Caco-2 (cell line): ENCODE measurements around the gene C1orf167. TPM values are rescaled to one million over a fixed set of nuclear protein-coding genes. Genes with fewer than 3 reads are reported as not detected.

ENCODE experiments used
- BruUV-seq: library from RNA; stranded (reverse); fragments of 400-500 nt; replicated peaks from 2 replicates; lab custom pipeline; 2021; lab: Mats Ljungman, UMichigan
- CTCF ChIA-PET: fragments of 300-600 bp; sonication (Branson Sonifier 250); formaldehyde crosslinking; loops from one replicate; lab custom pipeline; 2022; ENCODE audit warnings: antibody characterized with exemption; lab: Charles Lee
- POLR2A ChIA-PET: fragments of 300-600 bp; sonication (Branson Sonifier 250); formaldehyde crosslinking; loops from one replicate; lab custom pipeline; 2022; ENCODE audit warnings: antibody characterized with exemption; lab: Charles Lee
- DNase-seq, 2 experiments: peaks; one replicate each; pipeline versions ENCODE4 v3.0.0 to v3.0.0-alpha.2; 2020 to 2022
- H3K27me3 ChIP-seq: replicated peaks from 2 replicates; pipeline ENCODE4 v1.6.0; 2011; ENCODE audit warnings: low read length; ENCODE audit not compliant: control insufficient read depth, insufficient read depth
- H3K36me3 ChIP-seq: 2 replicates; pipeline ENCODE4 v1.5.1; 2011; ENCODE audit warnings: low read length; ENCODE audit not compliant: control insufficient read depth, insufficient read depth
- H3K4me1 ChIP-seq: fragments of 250-450 bp; sonication (Bioruptor Pico); 2 replicates; pipeline ENCODE4 v1.5.1; 2020; ENCODE audit warnings: mild to moderate bottlenecking
- H3K4me3 ChIP-seq: 2 replicates; pipeline ENCODE4 v1.5.1; 2011; ENCODE audit warnings: low read depth, mild to moderate bottlenecking, control low read depth, low read length
- H3K9me3 ChIP-seq: fragments of 250-450 bp; sonication (Bioruptor Pico); 2 replicates; pipeline ENCODE4 v1.5.1; 2020; ENCODE audit warnings: mild to moderate bottlenecking, moderate library complexity
- H3K27ac Mint-ChIP-seq: one replicate; pipeline ENCODE4 v1.8.0; 2022; ENCODE audit warnings: mixed read lengths; ENCODE audit not compliant: unreplicated experiment
- H3K27me3 Mint-ChIP-seq: one replicate; pipeline ENCODE4 v1.8.0; 2022; ENCODE audit warnings: mixed read lengths; ENCODE audit not compliant: insufficient read depth, unreplicated experiment
- H3K36me3 Mint-ChIP-seq: one replicate; pipeline ENCODE4 v1.8.0; 2022; ENCODE audit warnings: mild to moderate bottlenecking, mixed read lengths; ENCODE audit not compliant: insufficient read depth, unreplicated experiment
- H3K4me1 Mint-ChIP-seq: one replicate; pipeline ENCODE4 v1.8.0; 2022; ENCODE audit warnings: low read depth, mixed read lengths; ENCODE audit not compliant: unreplicated experiment
- H3K4me3 Mint-ChIP-seq: one replicate; pipeline ENCODE4 v1.8.0; 2022; ENCODE audit warnings: mild to moderate bottlenecking, moderate library complexity, mixed read lengths; ENCODE audit not compliant: unreplicated experiment
- H3K9me3 Mint-ChIP-seq: one replicate; pipeline ENCODE4 v1.8.0; 2022; ENCODE audit warnings: mixed read lengths; ENCODE audit not compliant: unreplicated experiment
- intact Hi-C: fragments of 100-400 bp; cut with micrococcal nuclease; formaldehyde crosslinking; loops from one replicate; pipeline ENCODE4 v1.10.0; 2022; ENCODE audit not compliant: unreplicated experiment
- total RNA-seq: library from RNA; stranded (reverse); gene quantifications from 2 replicates; pipeline ENCODE4 v1.2.3, GENCODE V29; 2022
- TF ChIP-seq, protein P1 (sequence below), 2 experiments: fragments of 200-600 bp in 1 of 2; IDR thresholded peaks; 1 replicate in 1 of 2; 2 replicates in 1 of 2; pipeline versions ENCODE4 v1.5.1 to v1.8.0; 2011 to 2022; ENCODE audit warnings: antibody characterized with exemption in 1 of 2, control low read depth in 1 of 2, inconsistent platforms in 1 of 2, low read depth in 1 of 2, low read length in 1 of 2, mild to moderate bottlenecking in 1 of 2, moderate library complexity in 1 of 2; ENCODE audit not compliant: insufficient read depth in 1 of 2, severe bottlenecking in 1 of 2, unreplicated experiment in 1 of 2

Gene C1orf167
- total RNA-seq, 1 experiment from 2014 or later: 0.64 TPM

DNA sequence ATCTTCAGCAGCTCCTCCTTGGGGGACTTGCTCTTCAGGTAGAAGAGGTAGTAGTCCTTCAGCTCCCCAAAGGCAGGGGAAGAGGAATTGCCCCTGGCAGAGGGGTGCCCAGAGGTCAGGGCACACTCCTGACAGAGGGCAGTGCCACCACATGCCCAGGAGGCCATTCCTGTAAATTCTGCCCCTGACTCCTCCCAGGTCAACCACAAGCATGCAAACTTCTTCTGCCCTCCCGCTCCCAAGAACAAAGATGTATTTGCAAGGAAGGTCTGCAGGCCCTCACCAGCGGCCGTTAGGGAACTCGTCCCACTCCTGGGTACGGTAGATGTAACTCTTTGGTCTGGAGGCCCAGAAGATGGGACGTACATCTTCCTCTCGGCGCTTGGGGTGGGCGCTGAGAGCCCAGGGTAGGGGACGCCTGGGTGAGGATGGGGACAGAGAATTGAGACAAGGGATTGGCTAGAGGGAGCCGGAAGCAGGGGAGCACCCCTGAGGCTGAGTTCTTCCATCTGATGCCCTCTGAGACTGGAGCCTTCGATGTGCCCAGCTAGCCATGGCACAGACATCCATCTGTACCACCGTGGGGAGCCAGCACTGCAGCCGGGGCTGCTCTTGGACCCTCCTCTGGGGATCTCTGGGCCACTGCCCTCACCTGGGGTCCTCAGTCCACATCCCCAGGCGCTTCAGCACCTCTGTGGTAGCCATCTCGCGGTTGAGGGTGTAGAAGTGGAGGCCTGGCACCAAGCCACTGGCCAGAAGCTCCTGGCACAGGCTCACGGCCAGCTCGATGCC, 32.6 kb downstream of the C1orf167 start:
- H3K4me3 ChIP-seq: no peak overlapping the region
- H3K4me3 Mint-ChIP-seq: no peak overlapping the region
- CTCF ChIA-PET: no interaction called here
- no peaks in the 10 kb centered on the region for H3K9me3 Mint-ChIP-seq
- BruUV-seq: no TSS peak
- H3K9me3 ChIP-seq: no peaks in the 10 kb centered on the region
- H3K27me3 Mint-ChIP-seq: no peaks in the 10 kb centered on the region
- H3K36me3 ChIP-seq: peaks cover 1% of the 10 kb centered on the region; the same call in 1 of the 2 replicates
- H3K4me1 Mint-ChIP-seq: peaks cover 25% of the 10 kb centered on the region
- no peaks in the 10 kb centered on the region for H3K27me3 ChIP-seq
- intact Hi-C loops: no loop called here
- DNase-seq: no peak
- H3K4me1 ChIP-seq: peaks cover 19% of the 10 kb centered on the region
- POLR2A ChIA-PET: interaction anchor here (0.5 kb wide), 1 partner anchor 11 kb away, joined by 3 read pairs; the partner anchor contains the start of genes CLCN6 and MTHFR
- TF ChIP-seq, protein P1, sequence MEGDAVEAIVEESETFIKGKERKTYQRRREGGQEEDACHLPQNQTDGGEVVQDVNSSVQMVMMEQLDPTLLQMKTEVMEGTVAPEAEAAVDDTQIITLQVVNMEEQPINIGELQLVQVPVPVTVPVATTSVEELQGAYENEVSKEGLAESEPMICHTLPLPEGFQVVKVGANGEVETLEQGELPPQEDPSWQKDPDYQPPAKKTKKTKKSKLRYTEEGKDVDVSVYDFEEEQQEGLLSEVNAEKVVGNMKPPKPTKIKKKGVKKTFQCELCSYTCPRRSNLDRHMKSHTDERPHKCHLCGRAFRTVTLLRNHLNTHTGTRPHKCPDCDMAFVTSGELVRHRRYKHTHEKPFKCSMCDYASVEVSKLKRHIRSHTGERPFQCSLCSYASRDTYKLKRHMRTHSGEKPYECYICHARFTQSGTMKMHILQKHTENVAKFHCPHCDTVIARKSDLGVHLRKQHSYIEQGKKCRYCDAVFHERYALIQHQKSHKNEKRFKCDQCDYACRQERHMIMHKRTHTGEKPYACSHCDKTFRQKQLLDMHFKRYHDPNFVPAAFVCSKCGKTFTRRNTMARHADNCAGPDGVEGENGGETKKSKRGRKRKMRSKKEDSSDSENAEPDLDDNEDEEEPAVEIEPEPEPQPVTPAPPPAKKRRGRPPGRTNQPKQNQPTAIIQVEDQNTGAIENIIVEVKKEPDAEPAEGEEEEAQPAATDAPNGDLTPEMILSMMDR (IDR thresholded peaks at IDR 0.05; ENCODE audit: insufficient read depth in 1 of 2, low read depth in 1 of 2, low read length in 1 of 2, severe bottlenecking in 1 of 2, unreplicated experiment in 1 of 2): no peak
- peaks cover 14% of the 10 kb centered on the region for H3K36me3 Mint-ChIP-seq
- no peak overlapping the region for H3K27ac Mint-ChIP-seq

GRCh38 chr1:11795238-11795890, 33.4 kb downstream of the C1orf167 start:
- Mint-ChIP-seq H3K4me1 (peaks cover 23% of the 10 kb centered on the region), H3K9me3 (no peaks in the 10 kb centered on the region), H3K36me3 (peaks cover 14% of the 10 kb centered on the region), H3K27me3 (no peaks in the 10 kb centered on the region), H3K27ac (no peak overlapping the region), H3K4me3 (no peak overlapping the region)
- DNase-seq: no peak
- POLR2A ChIA-PET: no interaction called here
- Histone ChIP-seq H3K4me3 (no peak overlapping the region), H3K9me3 (no peaks in the 10 kb centered on the region), H3K4me1 (peaks cover 19% of the 10 kb centered on the region), H3K27me3 (no peaks in the 10 kb centered on the region), H3K36me3 (peaks cover 1% of the 10 kb centered on the region; the same call in 1 of the 2 replicates)
- CTCF ChIA-PET: no interaction called here
- intact Hi-C loops: no loop called here
- TF ChIP-seq, protein P1 (IDR thresholded peaks at IDR 0.05; ENCODE audit: insufficient read depth in 1 of 2, low read depth in 1 of 2, low read length in 1 of 2, severe bottlenecking in 1 of 2, unreplicated experiment in 1 of 2): no peak
- BruUV-seq: no TSS peak

DNA sequence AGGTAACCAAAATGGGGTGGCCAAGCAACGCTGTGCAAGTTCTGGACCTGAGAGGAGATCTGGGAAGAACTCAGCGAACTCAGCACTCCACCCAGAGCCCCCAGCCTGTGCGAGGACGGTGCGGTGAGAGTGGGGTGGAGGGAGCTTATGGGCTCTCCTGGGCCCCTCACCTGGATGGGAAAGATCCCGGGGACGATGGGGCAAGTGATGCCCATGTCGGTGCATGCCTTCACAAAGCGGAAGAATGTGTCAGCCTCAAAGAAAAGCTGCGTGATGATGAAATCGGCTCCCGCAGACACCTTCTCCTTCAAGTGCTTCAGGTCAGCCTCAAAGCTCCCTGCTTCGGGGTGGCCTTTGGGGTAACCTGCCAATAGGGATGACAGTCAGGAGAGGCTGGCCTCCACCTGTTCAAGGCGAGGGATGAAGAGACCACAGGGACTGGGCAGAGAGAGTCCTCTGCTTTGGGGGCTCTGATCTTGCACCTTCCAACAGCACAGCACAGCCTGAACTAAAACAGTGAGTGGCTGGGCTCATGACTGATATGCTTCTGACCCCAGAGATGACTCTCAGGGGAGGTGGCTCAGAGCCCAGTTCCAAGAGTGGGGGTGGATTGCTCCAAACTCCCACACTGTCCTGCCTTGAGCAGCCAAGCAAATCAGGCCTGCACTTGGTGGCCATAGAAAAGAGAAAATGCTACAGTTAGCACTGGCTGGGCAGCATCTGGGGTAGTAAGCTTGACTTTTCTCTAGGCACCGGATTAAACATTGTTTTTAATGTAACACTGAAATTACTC, 34.2 kb downstream of the C1orf167 start:
- TF ChIP-seq, protein P1 (IDR thresholded peaks at IDR 0.05; ENCODE audit: insufficient read depth in 1 of 2, low read depth in 1 of 2, low read length in 1 of 2, severe bottlenecking in 1 of 2, unreplicated experiment in 1 of 2): no peak
- peaks cover 17% of the 10 kb centered on the region for H3K4me1 Mint-ChIP-seq
- no peaks in the 10 kb centered on the region for H3K9me3 ChIP-seq
- H3K27ac Mint-ChIP-seq: no peak overlapping the region
- no peak for DNase-seq
- no peak overlapping the region for H3K4me3 ChIP-seq
- no peak overlapping the region for H3K4me3 Mint-ChIP-seq
- intact Hi-C loops: no loop called here
- no peaks in the 10 kb centered on the region for H3K9me3 Mint-ChIP-seq
- H3K27me3 Mint-ChIP-seq: no peaks in the 10 kb centered on the region
- ChIA-PET CTCF (no interaction called here), POLR2A (no interaction called here)
- H3K36me3 Mint-ChIP-seq: peaks cover 14% of the 10 kb centered on the region
- BruUV-seq: no TSS peak
- H3K4me1 ChIP-seq: peaks cover 19% of the 10 kb centered on the region
- peaks cover 5% of the 10 kb centered on the region for H3K36me3 ChIP-seq
- H3K27me3 ChIP-seq: no peaks in the 10 kb centered on the region
